Brain microvascular endothelial cell (primary cell): ENCODE results near the gene PDLIM4.

ENCODE experiments used
- DNase-seq: peaks from one replicate; pipeline ENCODE4 v3.0.0-alpha.2; 2020
- H3K27ac ChIP-seq: fragments of 250-450 bp; sonication (Bioruptor Pico); 2 replicates; pipeline ENCODE4 v1.5.1; 2020; ENCODE audit warnings: mild to moderate bottlenecking, moderate library complexity
- H3K27me3 ChIP-seq: fragments of 250-450 bp; sonication (Bioruptor Pico); replicated peaks from 2 replicates; pipeline ENCODE4 v1.5.1; 2020; ENCODE audit warnings: mild to moderate bottlenecking
- H3K36me3 ChIP-seq: fragments of 250-450 bp; sonication (Bioruptor Pico); replicated peaks from 2 replicates; pipeline ENCODE4 v1.5.1; 2020; ENCODE audit warnings: mild to moderate bottlenecking
- H3K4me3 ChIP-seq: 2 replicates; pipeline ENCODE4 v1.5.1; 2011; ENCODE audit warnings: low read depth, mild to moderate bottlenecking, control low read depth, low read length, moderate library complexity
- CTCF ChIP-seq: IDR thresholded peaks from 2 replicates; pipeline ENCODE4 v1.5.1; 2011; ENCODE audit warnings: low read depth, mild to moderate bottlenecking, moderate library complexity, low read length, control low read depth, inconsistent platforms; ENCODE audit errors: missing control alignments
- in situ Hi-C: cut with HindIII; loops from 2 replicates; pipeline ENCODE4 v1.10.0; 2017; ENCODE audit warnings: low sequenced_read_pairs, low pct_ligation_motif_present

The PDLIM4 gene

GRCh38 chr5:132219981-132220380 lies 37.5 kb upstream of the PDLIM4 start:
- no peak for TF ChIP-seq CTCF
- Histone ChIP-seq H3K36me3 (peaks cover 14% of the 10 kb centered on the region), H3K4me3 (no peak overlapping the region), H3K27ac (no peak overlapping the region), H3K27me3 (no peaks in the 10 kb centered on the region)
- no peak for DNase-seq
- in situ Hi-C loops: no loop called here

- H3K27me3 ChIP-seq: no peaks in the 10 kb centered on the region
- no peak overlapping the region for H3K4me3 ChIP-seq
- no peak overlapping the region for H3K27ac ChIP-seq
- peaks cover 14% of the 10 kb centered on the region for H3K36me3 ChIP-seq
- no peak for TF ChIP-seq CTCF
- in situ Hi-C loops: no loop called here
- DNase-seq: no peak
Observed at GRCh38 chr5:132220491-132220890, 37.0 kb upstream of the PDLIM4 start.

- Histone ChIP-seq H3K36me3 (peaks cover 13% of the 10 kb centered on the region), H3K27me3 (no peaks in the 10 kb centered on the region), H3K27ac (no peak overlapping the region), H3K4me3 (no peak overlapping the region)
- peak; percentile 22 for TF ChIP-seq CTCF
- in situ Hi-C loops: no loop called here
- DNase-seq: no peak
Observed at GRCh38 chr5:132221781-132222648, 35.5 kb upstream of the PDLIM4 start.

GRCh38 chr5:132222649-132223038 lies 34.9 kb upstream of the PDLIM4 start:
- Histone ChIP-seq H3K27me3 (no peaks in the 10 kb centered on the region), H3K4me3 (no peak overlapping the region), H3K36me3 (peaks cover 7% of the 10 kb centered on the region), H3K27ac (no peak overlapping the region)
- DNase-seq: no peak
- in situ Hi-C loops: no loop called here
- TF ChIP-seq CTCF: no peak

GRCh38 chr5:132223861-132224260 lies 33.6 kb upstream of the PDLIM4 start:
- Histone ChIP-seq H3K36me3 (peaks cover 5% of the 10 kb centered on the region), H3K27me3 (no peaks in the 10 kb centered on the region), H3K4me3 (no peak overlapping the region), H3K27ac (no peak overlapping the region)
- TF ChIP-seq CTCF: no peak
- in situ Hi-C loops: no loop called here
- no peak for DNase-seq

GRCh38 chr5:132224716-132225115 lies 32.8 kb upstream of the PDLIM4 start:
- Histone ChIP-seq H3K27me3 (no peaks in the 10 kb centered on the region), H3K36me3 (peaks cover 5% of the 10 kb centered on the region), H3K27ac (peak overlapping the region; percentile 75), H3K4me3 (no peak overlapping the region)
- no peak for TF ChIP-seq CTCF
- in situ Hi-C loops: no loop called here
- no peak for DNase-seq
